HG02798 (cell line): Measurements from ENCODE around the gene MNX1.

Source experiments
- ATAC-seq: cut with Tn5 transposase; IDR thresholded peaks from one replicate; pipeline ENCODE4 v1.9.1; 2021; ENCODE audit warnings: mild to moderate bottlenecking; ENCODE audit not compliant: unreplicated experiment, poor library complexity

MNX1 gene

DNA sequence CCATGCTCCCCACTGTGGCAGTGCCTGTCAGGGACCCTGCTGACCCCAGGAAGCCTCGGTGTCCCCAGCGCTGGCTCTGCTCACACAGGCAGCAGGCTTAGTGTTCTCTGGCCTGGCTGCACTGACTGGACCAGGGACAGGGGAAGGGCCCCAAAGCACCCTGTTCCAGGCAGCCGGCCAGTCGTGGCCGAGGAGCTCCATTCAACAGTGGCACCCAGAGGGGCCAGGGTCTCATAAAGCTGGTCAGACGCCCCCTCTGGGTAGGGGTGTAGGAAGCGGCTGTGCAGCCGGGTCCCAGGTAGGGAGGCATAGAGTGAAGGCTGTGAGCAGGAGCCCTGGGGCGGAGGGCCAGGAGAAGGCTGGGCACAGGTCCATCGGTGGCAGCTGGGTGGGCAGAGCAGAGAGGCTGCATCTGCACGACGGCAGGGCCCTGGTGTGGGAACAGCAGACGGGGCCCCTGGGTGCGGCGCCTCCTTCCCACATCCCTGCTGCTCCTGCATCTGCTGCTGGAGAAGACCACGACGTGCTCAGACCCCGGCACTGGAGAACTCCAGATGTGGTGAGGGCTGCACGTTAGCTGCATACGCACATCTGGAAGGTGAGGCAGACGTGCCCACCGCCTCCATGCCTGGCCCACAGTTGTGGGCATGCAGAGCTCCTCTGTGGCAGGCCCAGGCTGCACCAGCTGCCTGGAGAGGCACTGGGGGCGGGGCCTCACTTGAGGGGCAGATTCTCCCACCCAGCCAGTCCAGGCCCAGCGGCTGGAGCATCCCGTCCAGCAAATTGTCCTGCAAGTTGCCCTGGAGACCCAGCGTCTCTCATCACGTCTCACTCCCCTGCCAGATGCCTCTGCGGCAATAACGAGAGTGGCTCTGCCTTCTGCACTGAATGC lies 25.1 kb downstream of the MNX1 start:
- ATAC-seq = no peak

DNA sequence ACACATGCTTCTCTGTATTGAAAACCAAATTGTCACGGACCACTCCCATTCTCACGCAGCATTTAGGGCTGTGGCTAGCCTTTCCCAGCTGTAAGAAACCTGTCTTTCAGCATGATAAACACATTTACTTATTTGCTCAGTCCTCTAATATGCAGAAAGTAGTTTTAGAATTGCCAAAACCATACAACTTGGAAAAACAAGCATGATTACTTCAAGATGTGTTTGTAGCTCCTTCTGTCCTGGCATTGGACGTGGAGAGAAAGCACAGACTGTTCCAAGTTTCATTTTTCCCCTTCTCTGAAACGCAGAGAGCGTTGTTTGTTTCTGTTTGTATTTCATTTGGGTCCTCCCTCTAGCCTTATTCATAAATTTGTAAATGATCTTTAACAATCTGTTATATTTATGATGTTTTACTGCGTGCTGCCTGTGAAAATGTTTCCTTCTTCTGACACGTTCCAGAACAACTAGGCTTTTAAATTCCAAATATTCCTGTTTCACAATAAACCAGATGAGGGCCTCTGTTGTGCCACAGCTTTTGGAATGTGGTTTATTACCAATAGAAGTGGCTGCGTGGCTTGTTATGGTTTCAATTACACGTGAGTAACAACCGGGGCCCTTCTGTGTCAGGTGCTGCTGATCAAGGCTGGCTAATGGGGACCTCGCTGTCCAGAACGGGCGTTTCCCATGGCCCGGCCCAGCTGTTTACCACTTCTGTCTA lies 26.1 kb downstream of the MNX1 start:
- ATAC-seq = no peak

DNA sequence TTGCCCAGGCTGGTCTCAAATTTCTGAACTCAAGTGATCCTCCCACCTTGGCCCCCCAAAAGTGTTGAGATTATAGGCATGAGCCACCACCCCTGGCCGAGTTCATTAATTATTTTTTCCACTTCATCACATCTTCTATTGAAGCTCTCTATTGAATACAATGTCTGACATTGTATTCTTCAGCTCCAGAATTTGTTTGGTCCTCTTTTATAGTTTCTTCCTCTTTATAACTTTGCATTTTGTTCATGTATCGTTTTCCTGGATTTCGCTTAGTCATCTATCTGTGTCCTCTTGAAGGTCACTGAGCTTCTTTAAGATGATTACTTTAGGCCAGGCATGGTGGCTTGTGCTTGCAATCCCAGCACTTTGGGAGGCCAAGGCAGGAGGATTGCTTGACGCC lies 30.8 kb downstream of the MNX1 start:
- ATAC-seq = no peak

- no peak for ATAC-seq
Measured at GRCh38 chr7:156979007-156979606, 31.4 kb downstream of the MNX1 start.

- ATAC-seq = no peak
Measured at GRCh38 chr7:156975620-156976019, 34.8 kb downstream of the MNX1 start.

GRCh38 chr7:156969972-156970420 lies 40.5 kb downstream of the MNX1 start:
- ATAC-seq = no peak

GRCh38 chr7:156968183-156968582 lies 42.3 kb downstream of the MNX1 start:
- no peak for ATAC-seq

DNA sequence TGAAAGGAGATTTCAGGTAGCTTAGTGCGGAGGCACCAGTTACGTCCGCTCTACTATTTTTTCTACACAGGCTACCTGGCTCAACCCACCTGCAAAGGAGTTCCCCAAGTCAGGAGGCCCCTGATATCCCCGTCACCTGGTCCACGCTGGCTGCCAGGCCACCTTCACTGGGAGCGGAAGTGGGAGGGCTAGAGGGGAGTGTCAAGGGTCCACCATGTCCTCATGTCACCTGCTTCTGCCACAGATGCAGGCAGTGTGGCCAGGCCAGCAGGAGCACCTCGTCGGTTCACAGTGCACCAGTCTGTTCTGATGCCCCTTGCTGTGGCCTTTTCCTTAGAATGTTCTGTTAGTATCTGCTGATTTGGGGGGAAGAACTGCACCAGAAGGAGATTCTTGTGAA lies 44.1 kb downstream of the MNX1 start:
- ATAC-seq = no peak

DNA sequence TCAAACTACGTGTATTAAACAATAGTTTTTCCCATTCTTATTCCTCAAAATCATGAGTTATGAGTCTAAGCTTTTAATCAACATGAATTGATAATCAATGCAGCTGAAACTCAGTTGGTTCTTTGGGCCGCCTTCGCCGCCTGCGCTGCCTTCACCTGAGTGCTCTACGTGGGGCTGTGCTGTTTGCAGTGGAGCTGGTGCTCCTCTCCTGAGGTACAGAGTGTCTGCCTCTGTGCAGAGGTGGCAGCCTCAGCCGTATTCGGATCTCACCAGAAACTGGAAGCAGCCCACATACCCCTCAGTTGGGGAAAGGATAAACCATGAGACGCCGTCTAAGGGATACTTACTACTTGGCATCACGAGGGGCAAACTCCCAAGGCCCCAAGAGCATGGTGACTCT lies 45.5 kb downstream of the MNX1 start:
- no peak for ATAC-seq

DNA sequence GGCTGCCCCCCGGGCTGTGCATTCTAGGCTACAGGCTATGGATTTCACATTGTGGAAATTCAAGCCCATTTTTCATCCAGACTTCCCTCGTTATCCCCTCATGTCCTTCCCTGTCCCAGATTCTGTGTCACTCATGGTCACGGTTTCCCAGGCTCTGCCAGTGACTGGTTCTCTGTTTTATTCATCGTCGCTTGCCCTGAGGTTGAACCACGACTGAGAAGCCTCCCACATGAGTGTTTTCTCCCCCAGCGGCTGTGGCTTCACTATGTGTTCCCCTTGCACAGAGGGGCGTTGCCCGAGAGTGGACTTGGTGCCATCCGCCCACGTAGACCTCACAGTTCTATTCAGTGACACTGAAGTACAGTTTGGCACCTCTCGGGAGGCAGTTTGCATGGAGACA lies 47.0 kb downstream of the MNX1 start:
- ATAC-seq = no peak

DNA sequence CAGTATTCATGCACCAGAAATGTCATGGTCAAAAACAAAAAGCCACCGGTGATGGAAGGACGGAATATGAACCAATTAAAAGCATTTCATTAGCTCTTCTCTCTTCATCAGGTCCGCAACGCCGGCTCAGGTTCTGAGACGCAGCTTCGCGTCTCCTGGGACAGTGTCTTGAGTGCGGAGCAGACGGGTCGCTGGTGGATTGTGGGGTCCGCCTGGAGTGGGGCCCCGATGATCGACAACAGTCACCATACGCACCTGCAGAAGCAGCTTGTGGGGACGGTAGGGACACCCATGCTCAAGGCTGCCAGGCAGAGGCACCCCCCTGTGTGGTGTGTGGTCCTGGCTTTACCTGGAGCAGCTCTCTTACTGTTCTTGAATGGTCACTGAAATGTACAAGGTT lies 47.6 kb downstream of the MNX1 start:
- no peak for ATAC-seq

DNA sequence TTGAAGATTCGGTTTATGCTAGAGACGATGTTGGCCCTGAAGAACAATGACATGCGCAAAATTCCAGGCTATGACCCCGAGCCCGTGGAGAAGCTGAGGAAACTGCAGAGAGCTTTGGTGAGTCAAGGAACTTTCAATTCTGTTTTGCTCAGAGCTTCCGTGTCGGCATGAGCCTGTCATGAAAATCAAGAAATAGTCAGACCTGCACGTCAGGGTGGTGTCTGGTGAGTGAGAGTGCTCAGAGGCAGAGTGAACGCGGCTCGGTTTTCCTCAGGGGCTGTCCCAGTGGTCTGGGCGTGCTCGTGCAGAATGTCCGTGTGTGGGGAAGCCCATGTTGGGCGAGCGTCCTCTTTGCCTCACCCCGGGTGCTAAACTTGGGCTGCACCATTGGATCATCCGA lies 48.3 kb downstream of the MNX1 start:
- no peak for ATAC-seq

GRCh38 chr7:156956727-156957126 lies 53.7 kb downstream of the MNX1 start:
- ATAC-seq = no peak

DNA sequence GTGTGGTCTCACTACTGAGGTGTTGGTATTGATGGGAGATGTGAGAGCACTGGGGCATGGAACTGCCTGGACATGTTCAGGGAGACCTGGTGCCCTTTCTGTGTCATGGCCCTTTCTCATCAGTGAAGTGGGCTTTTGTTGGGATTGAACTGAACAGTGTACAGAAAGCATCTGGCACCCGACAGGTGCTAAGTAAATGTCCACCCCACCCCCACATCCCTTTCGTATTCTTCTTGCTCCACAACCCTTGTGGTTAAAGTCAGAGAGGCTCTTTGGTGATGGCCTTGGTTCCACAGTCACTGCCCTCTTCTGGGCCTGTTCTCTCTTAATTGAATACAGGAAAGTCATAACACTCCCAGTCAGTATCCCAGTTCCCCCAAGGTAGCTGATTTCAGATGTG lies 55.5 kb downstream of the MNX1 start:
- no peak for ATAC-seq
